GM18505 (cell line): ENCODE data around the gene MISP3.

Experiments
- ATAC-seq: cut with Tn5 transposase; IDR thresholded peaks from one replicate; pipeline ENCODE4 v1.9.1; 2021; ENCODE audit not compliant: unreplicated experiment
- POLR2A ChIP-seq: IDR thresholded peaks from 4 replicates; pipeline ENCODE4 v1.6.1; 2011; ENCODE audit warnings: borderline replicate concordance; ENCODE audit not compliant: insufficient read depth, insufficient read length; ENCODE audit errors: extremely low read depth

Gene MISP3

GRCh38 chr19:14112051-14112808 is 39.6 kb downstream of the MISP3 start:
- TF ChIP-seq POLR2A: no peak
- no peak for ATAC-seq

GRCh38 chr19:14112809-14113385 is 40.3 kb downstream of the MISP3 start:
- no peak for ATAC-seq
- no peak for TF ChIP-seq POLR2A

GRCh38 chr19:14113762-14114414 is 41.3 kb downstream of the MISP3 start:
- TF ChIP-seq POLR2A: no peak
- no peak for ATAC-seq

- no peak for TF ChIP-seq POLR2A
- ATAC-seq: no peak
Measured at GRCh38 chr19:14114439-14114838, 41.9 kb downstream of the MISP3 start.

GRCh38 chr19:14114854-14115253 is 42.3 kb downstream of the MISP3 start:
- TF ChIP-seq POLR2A: no peak
- ATAC-seq: no peak

GRCh38 chr19:14115756-14116155 is 43.2 kb downstream of the MISP3 start:
- TF ChIP-seq POLR2A: no peak
- ATAC-seq: no peak

- no peak for ATAC-seq
- no peak for TF ChIP-seq POLR2A
Measured at GRCh38 chr19:14116525-14116917, 43.9 kb downstream of the MISP3 start.

GRCh38 chr19:14116918-14117578 is 44.5 kb downstream of the MISP3 start:
- ATAC-seq: no peak
- TF ChIP-seq POLR2A: no peak

- peak; percentile 80 for ATAC-seq
Measured at GRCh38 chr19:14117668-14118164, 45.1 kb downstream of the MISP3 start, which contains the start of gene PRKACA. Gene PRKACA (minus strand): TSS chr19:14117762. CDS start chr19:14117547, 215 bp downstream.

GRCh38 chr19:14118165-14119051 is 45.8 kb downstream of the MISP3 start:
- no peak for ATAC-seq
- no peak for TF ChIP-seq POLR2A

More at GRCh38 chr19:14117668-14118164, 45.1 kb downstream of the MISP3 start, which contains the start of gene PRKACA:
- TF ChIP-seq POLR2A: peak; percentile 1

- no peak for ATAC-seq
- no peak for TF ChIP-seq POLR2A
Measured at GRCh38 chr19:14119146-14119545, 46.6 kb downstream of the MISP3 start.
